GM23338 (cell line): ENCODE results near the gene MEGF8. TPM values are rescaled to one million over a fixed set of nuclear protein-coding genes. Genes with fewer than 3 reads are reported as not detected.

Source experiments
- ATAC-seq: fragments of 200-7000 bp; cut with Tn5 transposase; 3 replicates; pipeline ENCODE4 v1.9.1; 2020
- DNase-seq: peaks from one replicate; pipeline ENCODE4 v3.0.0-alpha.2; 2015; ENCODE audit warnings: low spot score
- H2AFZ ChIP-seq: fragments of 200-600 bp; sonication (generic); 2 replicates; pipeline ENCODE4 v1.8.0; 2016; ENCODE audit warnings: antibody characterized with exemption, mild to moderate bottlenecking, moderate library complexity
- H3F3A ChIP-seq: fragments of 200-600 bp; sonication (generic); replicated peaks from 2 replicates; pipeline ENCODE4 v1.8.0; 2017; ENCODE audit warnings: antibody characterized with exemption, mixed run types, low read depth
- H3K27ac ChIP-seq: fragments of 200-600 bp; sonication (generic); 2 replicates; pipeline ENCODE4 v1.6.1; 2016; ENCODE audit warnings: low read depth
- H3K27me3 ChIP-seq: fragments of 200-600 bp; sonication (generic); 2 replicates; pipeline ENCODE4 v1.8.0; 2016; ENCODE audit warnings: mild to moderate bottlenecking, mixed run types, moderate library complexity; ENCODE audit not compliant: insufficient read depth
- H3K36me3 ChIP-seq: fragments of 200-600 bp; sonication (generic); 2 replicates; pipeline ENCODE4 v1.8.0; 2016; ENCODE audit warnings: mild to moderate bottlenecking; ENCODE audit not compliant: insufficient read depth
- H3K4me1 ChIP-seq: fragments of 200-600 bp; sonication (generic); 2 replicates; pipeline ENCODE4 v1.8.0; 2016; ENCODE audit warnings: mild to moderate bottlenecking, moderate library complexity; ENCODE audit not compliant: insufficient read depth
- H3K4me2 ChIP-seq: fragments of 200-600 bp; sonication (generic); 2 replicates; pipeline ENCODE4 v1.7.1; 2017; ENCODE audit warnings: mixed run types
- H3K4me3 ChIP-seq: fragments of 200-600 bp; sonication (generic); 2 replicates; pipeline ENCODE4 v1.6.1; 2016; ENCODE audit warnings: mixed run types
- H3K79me2 ChIP-seq: fragments of 200-600 bp; sonication (generic); replicated peaks from 2 replicates; pipeline ENCODE4 v1.8.0; 2017; ENCODE audit warnings: mild to moderate bottlenecking; ENCODE audit not compliant: insufficient read depth
- H3K9me2 ChIP-seq: fragments of 200-600 bp; sonication (generic); 2 replicates; pipeline ENCODE4 v1.8.0; 2017; ENCODE audit not compliant: insufficient read depth
- H4K20me1 ChIP-seq: fragments of 200-600 bp; sonication (generic); replicated peaks from 2 replicates; pipeline ENCODE4 v1.8.0; 2017; ENCODE audit warnings: mild to moderate bottlenecking; ENCODE audit not compliant: insufficient read depth
- H3K27ac Mint-ChIP-seq: 2 replicates; pipeline ENCODE4 v1.8.0; 2020; ENCODE audit warnings: inconsistent platforms, mild to moderate bottlenecking, moderate library complexity, mixed read lengths
- H3K27me3 Mint-ChIP-seq: 3 replicates; pipeline ENCODE4 v1.8.0; 2022; ENCODE audit warnings: low read depth, mild to moderate bottlenecking, moderate library complexity, mixed read lengths, inconsistent platforms; ENCODE audit not compliant: insufficient read depth, poor library complexity
- H3K36me3 Mint-ChIP-seq: 3 replicates; pipeline ENCODE4 v1.8.0; 2021; ENCODE audit warnings: low read depth, mild to moderate bottlenecking, inconsistent platforms, moderate library complexity, mixed read lengths
- H3K4me1 Mint-ChIP-seq: 3 replicates; pipeline ENCODE4 v1.8.0; 2020; ENCODE audit warnings: mild to moderate bottlenecking, inconsistent platforms, mixed read lengths
- H3K4me3 Mint-ChIP-seq: 3 replicates; pipeline ENCODE4 v1.8.0; 2021; ENCODE audit warnings: moderate library complexity, mild to moderate bottlenecking, inconsistent platforms, mixed read lengths
- H3K9me3 Mint-ChIP-seq: 3 replicates; pipeline ENCODE4 v1.8.0; 2020; ENCODE audit warnings: moderate library complexity, mild to moderate bottlenecking, inconsistent platforms, mixed read lengths
- CREB1 ChIP-seq: fragments of 250-450 bp; sonication (Bioruptor Pico); IDR thresholded peaks from 2 replicates; pipeline ENCODE4 v1.5.0; 2020; ENCODE audit warnings: low read depth, mild to moderate bottlenecking, moderate library complexity
- CTCF ChIP-seq, 2 experiments: fragments of 200-600 bp in 1 of 2; sonication (generic) in 1 of 2; conservative IDR thresholded peaks; 2 replicates each; pipeline versions ENCODE4 v1.5.1 to v1.6.1; 2016 to 2017; ENCODE audit warnings: antibody characterized with exemption in 2 of 2, low read depth in 2 of 2, mild to moderate bottlenecking in 2 of 2, moderate library complexity in 1 of 2
- ETS1 ChIP-seq: IDR thresholded peaks from 2 replicates; pipeline ENCODE4 v1.6.1; 2016; ENCODE audit warnings: antibody characterized with exemption
- EZH2 ChIP-seq: fragments of 200-600 bp; sonication (generic); IDR thresholded peaks from one replicate; pipeline ENCODE4 v1.8.0; 2017; ENCODE audit warnings: antibody characterized with exemption, mild to moderate bottlenecking, low read depth; ENCODE audit not compliant: unreplicated experiment
- EZH2phosphoT487 ChIP-seq: fragments of 200-600 bp; sonication (generic); IDR thresholded peaks from one replicate; pipeline ENCODE4 v1.8.1; 2018; ENCODE audit warnings: antibody characterized with exemption; ENCODE audit not compliant: unreplicated experiment
- JUNB ChIP-seq: IDR thresholded peaks from one replicate; pipeline ENCODE4 v1.6.1; 2016; ENCODE audit warnings: antibody characterized with exemption; ENCODE audit not compliant: unreplicated experiment
- NANOG ChIP-seq: IDR thresholded peaks from 2 replicates; pipeline ENCODE4 v1.6.1; 2016; ENCODE audit warnings: antibody characterized with exemption, borderline replicate concordance
- POLR2AphosphoS5 ChIP-seq: IDR thresholded peaks from 2 replicates; pipeline ENCODE4 v1.6.1; 2016; ENCODE audit warnings: antibody characterized with exemption, low read depth
- REST ChIP-seq: IDR thresholded peaks from one replicate; pipeline ENCODE4 v1.6.1; 2018; ENCODE audit warnings: antibody characterized with exemption; ENCODE audit not compliant: unreplicated experiment
- STAT1 ChIP-seq: IDR thresholded peaks from one replicate; pipeline ENCODE4 v1.6.1; 2016; ENCODE audit warnings: antibody characterized with exemption; ENCODE audit not compliant: unreplicated experiment
- ZNF114 ChIP-seq: fragments of 250-450 bp; sonication (Bioruptor Pico); IDR thresholded peaks from 2 replicates; pipeline ENCODE4 v1.5.0; 2020; ENCODE audit warnings: mild to moderate bottlenecking, moderate library complexity
- ZNF331 ChIP-seq: fragments of 250-450 bp; sonication (Bioruptor Pico); IDR thresholded peaks from 2 replicates; pipeline ENCODE4 v1.5.0; 2020; ENCODE audit warnings: low read depth, mild to moderate bottlenecking, moderate library complexity
- ZNF462 ChIP-seq: fragments of 250-450 bp; sonication (Bioruptor Pico); IDR thresholded peaks from 2 replicates; pipeline ENCODE4 v1.5.0; 2020; ENCODE audit warnings: mild to moderate bottlenecking, moderate library complexity
- polyA plus RNA-seq: library from polyadenylated mRNA; unstranded; fragments of >200 nt; fragmentation: Nextera tagmentation; extraction: Ambion mirVana; gene quantifications from 2 replicates; pipeline ENCODE4 v1.2.1, GENCODE V29; 2016
- total RNA-seq: library from RNA; depleted of rRNA; stranded (reverse); fragments of >200 nt; shearing (Covaris generic); gene quantifications from 2 replicates; pipeline ENCODE4 v1.2.3, GENCODE V29; 2014

MEGF8 gene
- total and polyA plus RNA-seq, 2 experiments from 2014 or later = 6.2 to 40.5 TPM

- Histone ChIP-seq H3K4me3 (no peak overlapping the region), H3K4me1 (no peaks in the 10 kb centered on the region), H3K27me3 (no peaks in the 10 kb centered on the region), H3K9me2 (no peaks in the 10 kb centered on the region), H3K79me2 (no peaks in the 10 kb centered on the region), H3K27ac (no peak overlapping the region), H3K4me2 (no peak overlapping the region), H3F3A (no peaks in the 10 kb centered on the region), H2AFZ (no peak overlapping the region), H4K20me1 (peaks cover 6% of the 10 kb centered on the region), H3K36me3 (no peaks in the 10 kb centered on the region)
- H3K4me1 Mint-ChIP-seq = no peaks in the 10 kb centered on the region
- no peak overlapping the region for H3K27ac Mint-ChIP-seq
- no peak for ATAC-seq
- no peaks in the 10 kb centered on the region for H3K9me3 Mint-ChIP-seq
- TF ChIP-seq NANOG (no peak), CREB1 (no peak), REST (no peak), ETS1 (no peak), CTCF (conservative IDR thresholded peaks at IDR 0.05; ENCODE audit: low read depth in 2 of 2) (no peak), JUNB (no peak), ZNF462 (CRISPR knock-in tag) (no peak), EZH2phosphoT487 (no peak), POLR2AphosphoS5 (no peak), EZH2 (no peak), ZNF331 (no peak), ZNF114 (no peak), STAT1 (no peak)
- DNase-seq = no peak
- H3K27me3 Mint-ChIP-seq = peaks cover 1% of the 10 kb centered on the region
- peaks cover 2% of the 10 kb centered on the region; the same call in 2 of the 3 replicates for H3K36me3 Mint-ChIP-seq
- H3K4me3 Mint-ChIP-seq = no peak overlapping the region
These were observed 10.5 kb downstream of the MEGF8 start for GRCh38 chr19:42335971-42336370.
